Prostate gland (tissue), 2 donors: ENCODE results near the gene KIF26B.

Source experiments
- CTCF ChIP-seq, 4 experiments: fragments of 200-600 bp in 2 of 4; fragments of 450-650 bp in 2 of 4; sonication (generic) in 2 of 4; IDR thresholded peaks; 1 replicate in 3 of 4; 2 replicates in 1 of 4; pipeline ENCODE4 v1.5.1; 2016 to 2019; ENCODE audit warnings: antibody characterized with exemption in 4 of 4, mild to moderate bottlenecking in 2 of 4, moderate library complexity in 2 of 4
- POLR2AphosphoS5 ChIP-seq: sonication (generic); formaldehyde crosslinking; IDR thresholded peaks from one replicate; pipeline ENCODE4 v1.6.1; 2017; ENCODE audit warnings: antibody characterized with exemption

- TF ChIP-seq POLR2AphosphoS5 (no peak), CTCF (IDR thresholded peaks at IDR 0.05) (no peak)
These were observed 540.4 kb downstream of the KIF26B start for GRCh38 chr1:245695211-245695610.
